Measurements from ENCODE around the gene TMEM144. TPM values are rescaled to one million over a fixed set of nuclear protein-coding genes. Genes with fewer than 3 reads are reported as not detected.
"Not testable (repeated sequence)": the region's sequence is repeated elsewhere in the genome, so short reads cannot be mapped to it uniquely, and the experiment has no call there.

TMEM144 gene
- polyA plus RNA-seq, 1 donor from 2014 or later, result 2.8 TPM

- H3K36me3 ChIP-seq (ENCODE audit: insufficient read depth, low read length), result no peaks in the 10 kb centered on the region
- H3K9me2 ChIP-seq (ENCODE audit: insufficient read depth, low read length), result no peaks in the 10 kb centered on the region
- TF ChIP-seq EZH2 (IDR thresholded peaks at IDR 0.05; ENCODE audit: borderline replicate concordance, insufficient read depth, low read length, poor library complexity, severe bottlenecking) (no peak), CTCF (IDR thresholded peaks at IDR 0.05; ENCODE audit: poor library complexity, severe bottlenecking) (no peak), REST (IDR thresholded peaks at IDR 0.05; ENCODE audit: borderline replicate concordance) (no peak), POLR2AphosphoS5 (IDR thresholded peaks at IDR 0.05) (no peak), RAD21 (conservative IDR thresholded peaks at IDR 0.05) (no peak), SMC3 (conservative IDR thresholded peaks at IDR 0.05; ENCODE audit: poor library complexity) (no peak), TAF1 (IDR thresholded peaks at IDR 0.05; ENCODE audit: low read depth) (no peak), MXI1 (conservative IDR thresholded peaks at IDR 0.05; ENCODE audit: poor library complexity, severe bottlenecking) (no peak), EP300 (conservative IDR thresholded peaks at IDR 0.05; ENCODE audit: poor library complexity, severe bottlenecking) (no peak)
- no peaks in the 10 kb centered on the region for H3K79me2 ChIP-seq (replicated peaks; ENCODE audit: insufficient read depth, low read length)
- no peak overlapping the region for H3K27ac ChIP-seq (ENCODE audit: low read length)
- no peaks in the 10 kb centered on the region for H3F3A ChIP-seq (ENCODE audit: insufficient read depth, low read length, poor library complexity, severe bottlenecking)
- H4K20me1 ChIP-seq (ENCODE audit: insufficient read depth), result no peaks in the 10 kb centered on the region
- H3K9me3 ChIP-seq (ENCODE audit: low read length), result no peaks in the 10 kb centered on the region
- H3K9ac ChIP-seq (ENCODE audit: low read length), result no peak overlapping the region
- H3K4me3 ChIP-seq (ENCODE audit: low read length), result no peak overlapping the region
- no peak overlapping the region for H3K4me2 ChIP-seq (ENCODE audit: low read length)
- no peak overlapping the region for H2AFZ ChIP-seq (ENCODE audit: low read depth, low read length)
- no peaks in the 10 kb centered on the region for H3K27me3 ChIP-seq (ENCODE audit: insufficient read depth, low read depth, low read length)
Measured at GRCh38 chr4:158274636-158275035, 64.3 kb downstream of the TMEM144 start.

GRCh38 chr4:158277558-158277957 is 67.3 kb downstream of the TMEM144 start:
- H3K27me3 ChIP-seq (ENCODE audit: insufficient read depth, low read depth, low read length), result no peaks in the 10 kb centered on the region
- no peak overlapping the region for H3K4me3 ChIP-seq (ENCODE audit: low read length)
- H3K27ac ChIP-seq (ENCODE audit: low read length), result no peak overlapping the region
- no peaks in the 10 kb centered on the region for H3F3A ChIP-seq (ENCODE audit: insufficient read depth, low read length, poor library complexity, severe bottlenecking)
- H3K9ac ChIP-seq (ENCODE audit: low read length), result no peak overlapping the region
- no peak overlapping the region for H3K4me2 ChIP-seq (ENCODE audit: low read length)
- H4K20me1 ChIP-seq (ENCODE audit: insufficient read depth), result no peaks in the 10 kb centered on the region
- no peak overlapping the region for H2AFZ ChIP-seq (ENCODE audit: low read depth, low read length)
- no peaks in the 10 kb centered on the region for H3K9me2 ChIP-seq (ENCODE audit: insufficient read depth, low read length)
- no peaks in the 10 kb centered on the region for H3K79me2 ChIP-seq (replicated peaks; ENCODE audit: insufficient read depth, low read length)
- H3K9me3 ChIP-seq (ENCODE audit: low read length), result no peaks in the 10 kb centered on the region
- no peak for TF ChIP-seq SMC3 (conservative IDR thresholded peaks at IDR 0.05; ENCODE audit: poor library complexity)
- no peak for TF ChIP-seq MXI1 (conservative IDR thresholded peaks at IDR 0.05; ENCODE audit: poor library complexity, severe bottlenecking)
- TF ChIP-seq POLR2AphosphoS5 (IDR thresholded peaks at IDR 0.05), result no peak
- TF ChIP-seq RAD21 (conservative IDR thresholded peaks at IDR 0.05), result no peak
- no peak for TF ChIP-seq CTCF (IDR thresholded peaks at IDR 0.05; ENCODE audit: poor library complexity, severe bottlenecking)
- TF ChIP-seq EP300 (conservative IDR thresholded peaks at IDR 0.05; ENCODE audit: poor library complexity, severe bottlenecking), result no peak
- TF ChIP-seq TAF1 (IDR thresholded peaks at IDR 0.05; ENCODE audit: low read depth), result no peak
- H3K36me3 ChIP-seq (ENCODE audit: insufficient read depth, low read length), result no peaks in the 10 kb centered on the region

- not testable (repeated sequence) for H3F3A ChIP-seq (ENCODE audit: insufficient read depth, low read length, poor library complexity, severe bottlenecking); H3K79me2 ChIP-seq (replicated peaks; ENCODE audit: insufficient read depth, low read length); H3K36me3 ChIP-seq (ENCODE audit: insufficient read depth, low read length); H3K27me3 ChIP-seq (ENCODE audit: insufficient read depth, low read depth, low read length); H4K20me1 ChIP-seq (ENCODE audit: insufficient read depth); H2AFZ ChIP-seq (ENCODE audit: low read depth, low read length); H3K27ac ChIP-seq (ENCODE audit: low read length); H3K4me2 ChIP-seq (ENCODE audit: low read length); H3K9ac ChIP-seq (ENCODE audit: low read length); H3K4me3 ChIP-seq (ENCODE audit: low read length); H3K9me2 ChIP-seq (ENCODE audit: insufficient read depth, low read length); H3K9me3 ChIP-seq (ENCODE audit: low read length)
Measured at GRCh38 chr4:158279052-158279451, 68.8 kb downstream of the TMEM144 start.
